HL-60 (cell line): Measurements from ENCODE around the gene FGF14.

Experiments
- DNase-seq, 2 experiments: peaks; one replicate each; pipeline ENCODE4 v3.0.0-alpha.2; 2010 to 2020; ENCODE audit warnings: low read depth in 1 of 2, low spot score in 1 of 2
- H3K27ac ChIP-seq: fragments of 250-450 bp; sonication (Bioruptor Pico); replicated peaks from 2 replicates; pipeline ENCODE4 v1.5.1; 2020; ENCODE audit warnings: mild to moderate bottlenecking, moderate library complexity
- H3K27me3 ChIP-seq: fragments of 250-450 bp; sonication (Bioruptor Pico); 2 replicates; pipeline ENCODE4 v1.5.1; 2021; ENCODE audit warnings: mild to moderate bottlenecking, moderate library complexity; ENCODE audit not compliant: insufficient read depth, poor library complexity, severe bottlenecking
- H3K4me3 ChIP-seq: replicated peaks from 2 replicates; pipeline ENCODE4 v1.5.1; 2011; ENCODE audit warnings: mild to moderate bottlenecking, control low read depth, low read length; ENCODE audit not compliant: insufficient read depth
- GABPA ChIP-seq: IDR thresholded peaks from 2 replicates; pipeline ENCODE4 v1.6.1; 2012; ENCODE audit warnings: low read depth
- POLR2AphosphoS5 ChIP-seq: IDR thresholded peaks from 2 replicates; pipeline ENCODE4 v1.6.1; 2012; ENCODE audit warnings: low read depth
- SPI1 ChIP-seq: IDR thresholded peaks from 2 replicates; pipeline ENCODE4 v1.6.1; 2012; ENCODE audit warnings: low read depth, mild to moderate bottlenecking, borderline replicate concordance
- TF ChIP-seq, protein P1 (sequence below): IDR thresholded peaks from 2 replicates; pipeline ENCODE4 v1.6.1; 2012; ENCODE audit warnings: low read depth; ENCODE audit not compliant: insufficient replicate concordance
- TF ChIP-seq, protein P2 (sequence below): IDR thresholded peaks from one replicate; pipeline ENCODE4 v1.5.1; 2011; ENCODE audit warnings: low read length, control low read depth, inconsistent platforms; ENCODE audit not compliant: insufficient read depth

Gene FGF14

DNA sequence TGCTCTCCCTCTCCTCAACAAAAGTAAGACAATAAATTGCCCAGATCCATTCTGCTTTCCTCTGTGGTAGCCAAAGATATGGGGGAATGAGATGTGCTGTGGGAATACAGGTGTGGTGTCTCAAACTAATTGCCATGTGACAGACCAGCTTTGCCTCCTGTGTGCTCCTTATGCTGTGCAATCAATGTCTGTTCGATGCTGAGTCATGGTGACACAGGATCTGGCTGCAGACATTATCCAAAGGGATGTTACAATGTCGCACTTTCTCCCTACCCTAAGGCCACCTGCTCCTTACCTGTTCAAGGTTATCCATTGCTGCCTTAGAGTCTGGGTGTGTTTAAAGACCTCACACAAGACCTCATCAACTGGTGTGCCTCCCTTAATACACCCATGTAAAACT is 32.5 kb downstream of the FGF14 start:
- Histone ChIP-seq H3K4me3 (no peak overlapping the region), H3K27me3 (peaks cover 5% of the 10 kb centered on the region), H3K27ac (no peak overlapping the region)
- TF ChIP-seq GABPA (no peak), POLR2AphosphoS5 (no peak), SPI1 (no peak)
- TF ChIP-seq, protein P1, sequence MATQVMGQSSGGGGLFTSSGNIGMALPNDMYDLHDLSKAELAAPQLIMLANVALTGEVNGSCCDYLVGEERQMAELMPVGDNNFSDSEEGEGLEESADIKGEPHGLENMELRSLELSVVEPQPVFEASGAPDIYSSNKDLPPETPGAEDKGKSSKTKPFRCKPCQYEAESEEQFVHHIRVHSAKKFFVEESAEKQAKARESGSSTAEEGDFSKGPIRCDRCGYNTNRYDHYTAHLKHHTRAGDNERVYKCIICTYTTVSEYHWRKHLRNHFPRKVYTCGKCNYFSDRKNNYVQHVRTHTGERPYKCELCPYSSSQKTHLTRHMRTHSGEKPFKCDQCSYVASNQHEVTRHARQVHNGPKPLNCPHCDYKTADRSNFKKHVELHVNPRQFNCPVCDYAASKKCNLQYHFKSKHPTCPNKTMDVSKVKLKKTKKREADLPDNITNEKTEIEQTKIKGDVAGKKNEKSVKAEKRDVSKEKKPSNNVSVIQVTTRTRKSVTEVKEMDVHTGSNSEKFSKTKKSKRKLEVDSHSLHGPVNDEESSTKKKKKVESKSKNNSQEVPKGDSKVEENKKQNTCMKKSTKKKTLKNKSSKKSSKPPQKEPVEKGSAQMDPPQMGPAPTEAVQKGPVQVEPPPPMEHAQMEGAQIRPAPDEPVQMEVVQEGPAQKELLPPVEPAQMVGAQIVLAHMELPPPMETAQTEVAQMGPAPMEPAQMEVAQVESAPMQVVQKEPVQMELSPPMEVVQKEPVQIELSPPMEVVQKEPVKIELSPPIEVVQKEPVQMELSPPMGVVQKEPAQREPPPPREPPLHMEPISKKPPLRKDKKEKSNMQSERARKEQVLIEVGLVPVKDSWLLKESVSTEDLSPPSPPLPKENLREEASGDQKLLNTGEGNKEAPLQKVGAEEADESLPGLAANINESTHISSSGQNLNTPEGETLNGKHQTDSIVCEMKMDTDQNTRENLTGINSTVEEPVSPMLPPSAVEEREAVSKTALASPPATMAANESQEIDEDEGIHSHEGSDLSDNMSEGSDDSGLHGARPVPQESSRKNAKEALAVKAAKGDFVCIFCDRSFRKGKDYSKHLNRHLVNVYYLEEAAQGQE = no peak
- TF ChIP-seq, protein P2, sequence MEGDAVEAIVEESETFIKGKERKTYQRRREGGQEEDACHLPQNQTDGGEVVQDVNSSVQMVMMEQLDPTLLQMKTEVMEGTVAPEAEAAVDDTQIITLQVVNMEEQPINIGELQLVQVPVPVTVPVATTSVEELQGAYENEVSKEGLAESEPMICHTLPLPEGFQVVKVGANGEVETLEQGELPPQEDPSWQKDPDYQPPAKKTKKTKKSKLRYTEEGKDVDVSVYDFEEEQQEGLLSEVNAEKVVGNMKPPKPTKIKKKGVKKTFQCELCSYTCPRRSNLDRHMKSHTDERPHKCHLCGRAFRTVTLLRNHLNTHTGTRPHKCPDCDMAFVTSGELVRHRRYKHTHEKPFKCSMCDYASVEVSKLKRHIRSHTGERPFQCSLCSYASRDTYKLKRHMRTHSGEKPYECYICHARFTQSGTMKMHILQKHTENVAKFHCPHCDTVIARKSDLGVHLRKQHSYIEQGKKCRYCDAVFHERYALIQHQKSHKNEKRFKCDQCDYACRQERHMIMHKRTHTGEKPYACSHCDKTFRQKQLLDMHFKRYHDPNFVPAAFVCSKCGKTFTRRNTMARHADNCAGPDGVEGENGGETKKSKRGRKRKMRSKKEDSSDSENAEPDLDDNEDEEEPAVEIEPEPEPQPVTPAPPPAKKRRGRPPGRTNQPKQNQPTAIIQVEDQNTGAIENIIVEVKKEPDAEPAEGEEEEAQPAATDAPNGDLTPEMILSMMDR = no peak
- no peak for DNase-seq

DNA sequence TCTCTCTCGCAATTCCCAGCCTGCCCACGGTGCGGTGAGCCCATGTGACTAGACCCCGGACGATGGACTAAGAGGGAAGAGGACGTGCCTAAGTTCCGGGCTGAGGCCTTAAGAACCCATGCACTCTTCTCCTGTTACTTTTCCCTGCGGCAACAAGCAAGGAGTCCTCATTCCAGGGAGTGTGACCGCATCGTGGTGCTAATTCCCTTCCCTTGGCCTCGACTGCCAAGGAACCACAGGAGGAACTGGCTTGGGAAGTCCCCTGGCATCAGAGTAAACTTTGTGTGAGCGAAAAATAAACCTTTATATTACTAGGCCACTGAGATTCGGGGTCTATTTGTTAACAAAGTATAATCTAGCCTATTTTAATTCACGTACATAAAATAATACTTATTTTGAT is 34.0 kb downstream of the FGF14 start:
- Histone ChIP-seq H3K27me3 (peaks cover 5% of the 10 kb centered on the region), H3K27ac (no peak overlapping the region), H3K4me3 (no peak overlapping the region)
- TF ChIP-seq POLR2AphosphoS5 (no peak), GABPA (no peak), SPI1 (no peak)
- TF ChIP-seq, protein P1 = no peak
- TF ChIP-seq, protein P2 = no peak
- DNase-seq = no peak

DNA sequence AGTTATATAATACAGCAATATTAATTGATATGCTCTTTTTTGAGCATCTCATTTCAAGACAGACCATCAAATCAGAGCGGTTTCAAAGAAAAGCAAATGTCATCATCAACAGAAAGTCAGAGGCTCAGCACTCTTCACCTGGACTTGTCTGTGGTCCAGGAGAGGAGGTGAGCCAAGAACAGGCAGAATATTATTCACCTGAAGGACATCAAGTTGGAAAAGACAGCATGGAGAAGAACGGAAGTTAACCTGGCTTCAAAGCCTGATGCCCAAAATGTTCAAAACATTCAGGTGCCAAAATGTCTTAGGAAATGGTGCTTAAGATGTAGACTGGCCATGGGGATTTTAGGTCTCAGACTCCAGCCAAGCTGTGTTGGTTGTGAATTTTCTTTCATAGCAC is 40.7 kb downstream of the FGF14 start:
- TF ChIP-seq POLR2AphosphoS5 = no peak
- Histone ChIP-seq H3K27me3 (peaks cover 5% of the 10 kb centered on the region), H3K27ac (no peak overlapping the region), H3K4me3 (no peak overlapping the region)
- no peak for DNase-seq

DNA sequence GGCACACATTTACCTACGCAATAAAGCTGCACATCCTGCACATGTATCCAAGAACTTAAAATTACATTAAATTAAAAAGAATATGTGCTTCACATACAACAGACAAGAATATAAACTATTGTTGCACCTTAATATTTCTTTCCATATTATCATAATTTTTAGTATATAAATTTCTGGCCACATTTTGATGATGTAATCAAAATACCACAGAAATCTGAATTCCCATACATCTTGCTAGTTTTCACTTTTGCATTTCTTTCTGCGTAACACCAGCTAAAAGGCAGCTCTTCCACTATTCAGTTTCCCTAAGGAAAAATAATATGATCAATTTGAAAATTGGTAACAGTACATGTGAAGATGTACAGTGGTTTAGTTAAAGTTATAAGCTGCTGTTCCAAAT is 42.6 kb downstream of the FGF14 start:
- Histone ChIP-seq H3K27me3 (no peaks in the 10 kb centered on the region), H3K4me3 (no peak overlapping the region), H3K27ac (no peak overlapping the region)
- DNase-seq = no peak
- TF ChIP-seq, protein P2 = no peak
- TF ChIP-seq GABPA = no peak
- TF ChIP-seq, protein P1 = no peak
